Measurements from ENCODE around the gene ALK. TPM values are rescaled to one million over a fixed set of nuclear protein-coding genes. Genes with fewer than 3 reads are reported as not detected.

The ALK gene
- total RNA-seq, 2 donors from 2014 or later, result 0.16 to 0.26 TPM

GRCh38 chr2:29872870-29873269 lies 48.5 kb downstream of the ALK start:
- no peak for TF ChIP-seq CTCF (IDR thresholded peaks at IDR 0.05)
- no peaks in the 10 kb centered on the region for H3K36me3 ChIP-seq

DNA sequence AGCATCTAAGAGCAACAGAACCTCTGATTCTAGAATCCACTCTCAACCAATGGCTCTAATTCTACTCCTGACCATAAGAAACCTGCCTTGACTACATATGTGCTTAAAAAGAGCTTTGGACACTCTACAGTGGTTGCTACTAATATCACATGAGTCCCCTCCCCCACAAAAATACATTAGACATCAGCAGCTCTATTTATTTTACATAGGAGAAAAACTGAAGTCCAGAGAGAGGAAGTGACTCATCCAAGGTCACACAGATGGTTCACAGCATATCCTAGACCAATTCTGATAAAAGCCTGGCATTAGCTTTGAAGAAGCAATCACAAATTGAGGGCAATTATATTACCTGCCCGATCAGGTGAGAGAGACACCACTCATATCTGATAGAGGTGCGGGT lies 49.8 kb downstream of the ALK start:
- Histone ChIP-seq H3K4me3 (no peak overlapping the region), H3K27ac (no peak overlapping the region), H3K4me1 (no peaks in the 10 kb centered on the region), H3K27me3 (no peaks in the 10 kb centered on the region), H3K36me3 (no peaks in the 10 kb centered on the region), H3K9me3 (no peaks in the 10 kb centered on the region)
- no peak for TF ChIP-seq CTCF (IDR thresholded peaks at IDR 0.05)
- no peak for DNase-seq (ENCODE audit: low spot score)

More at GRCh38 chr2:29872870-29873269, 48.5 kb downstream of the ALK start:
- Histone ChIP-seq H3K4me3 (no peak overlapping the region), H3K9me3 (no peaks in the 10 kb centered on the region), H3K27ac (no peak overlapping the region), H3K4me1 (no peaks in the 10 kb centered on the region), H3K27me3 (no peaks in the 10 kb centered on the region)
- DNase-seq (ENCODE audit: low spot score), result no peak

- Histone ChIP-seq H3K36me3 (no peaks in the 10 kb centered on the region), H3K4me1 (no peaks in the 10 kb centered on the region), H3K4me3 (no peak overlapping the region), H3K27me3 (no peaks in the 10 kb centered on the region), H3K27ac (no peak overlapping the region), H3K9me3 (no peaks in the 10 kb centered on the region)
- no peak for TF ChIP-seq CTCF (IDR thresholded peaks at IDR 0.05)
- no peak for DNase-seq (ENCODE audit: low spot score)
Observed at GRCh38 chr2:29865512-29865911, 55.9 kb downstream of the ALK start.

- Histone ChIP-seq H3K4me1 (no peaks in the 10 kb centered on the region), H3K4me3 (no peak overlapping the region), H3K27me3 (no peaks in the 10 kb centered on the region), H3K36me3 (no peaks in the 10 kb centered on the region), H3K27ac (no peak overlapping the region), H3K9me3 (no peaks in the 10 kb centered on the region)
- TF ChIP-seq CTCF (IDR thresholded peaks at IDR 0.05), result no peak
- DNase-seq (ENCODE audit: low spot score), result no peak
Observed at GRCh38 chr2:29864988-29865387, 56.4 kb downstream of the ALK start.

DNA sequence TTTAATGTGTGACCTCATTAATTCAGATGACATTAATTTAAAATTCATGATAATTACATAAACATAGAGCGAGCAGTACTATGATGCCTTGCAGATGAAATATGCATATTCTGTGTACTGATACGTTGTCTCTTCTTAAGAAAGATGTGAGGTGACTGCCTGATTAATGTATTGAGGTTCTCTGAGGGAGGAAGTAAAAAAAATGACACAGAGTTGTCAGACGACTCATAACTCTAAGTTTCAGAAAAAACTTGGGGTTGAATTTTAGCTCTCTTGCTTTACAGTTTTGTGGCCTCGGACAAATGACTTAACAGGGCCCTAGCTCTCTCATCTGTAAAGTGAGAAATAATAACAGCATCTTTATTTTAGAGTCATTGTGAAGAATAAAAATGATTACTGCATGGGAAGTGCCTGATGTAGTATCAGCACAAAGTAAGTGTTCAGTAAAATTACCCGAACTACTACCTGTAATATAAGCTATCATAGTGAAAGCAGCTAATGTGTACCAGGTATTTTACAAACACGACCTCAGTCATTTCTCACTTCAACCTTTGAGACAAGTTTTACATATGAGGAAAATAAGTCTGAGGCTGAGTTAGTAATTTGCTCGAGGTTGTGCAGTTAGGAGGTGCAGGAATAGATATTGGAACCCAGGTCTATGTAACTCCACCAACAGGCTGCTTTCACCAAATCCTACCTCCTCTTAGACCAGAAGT lies 65.3 kb downstream of the ALK start:
- no peak overlapping the region for H3K4me3 ChIP-seq
- no peaks in the 10 kb centered on the region for H3K27me3 ChIP-seq
- no peak overlapping the region for H3K27ac ChIP-seq
- TF ChIP-seq CTCF (IDR thresholded peaks at IDR 0.05), result no peak
- DNase-seq (ENCODE audit: low spot score), result no peak
- no peaks in the 10 kb centered on the region for H3K36me3 ChIP-seq
- peaks cover 4 to 8% of the 10 kb centered on the region in 2 donors for H3K9me3 ChIP-seq
- no peaks in the 10 kb centered on the region for H3K4me1 ChIP-seq

DNA sequence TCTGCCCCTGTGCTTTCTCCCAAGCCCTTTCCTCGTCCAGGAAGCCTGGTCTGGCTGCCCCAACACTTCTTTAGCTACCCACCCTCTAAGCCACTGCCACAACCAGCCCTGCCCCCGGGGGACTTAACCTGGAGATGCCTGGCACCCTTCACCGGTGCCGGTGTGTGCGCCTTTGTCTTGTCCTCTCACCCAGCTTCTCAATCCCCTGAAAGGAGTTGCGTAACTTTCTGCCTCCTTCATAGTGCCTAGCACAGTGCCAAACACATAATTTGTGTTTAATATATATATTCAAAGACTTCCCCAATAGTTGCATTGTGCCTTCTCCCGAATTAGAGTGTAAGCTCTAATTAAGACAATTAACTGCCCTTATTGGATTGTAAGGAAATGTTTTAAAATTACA lies 70.6 kb downstream of the ALK start:
- peaks cover 4 to 8% of the 10 kb centered on the region in 2 donors for H3K9me3 ChIP-seq
- H3K4me1 ChIP-seq, result no peaks in the 10 kb centered on the region
- DNase-seq (ENCODE audit: low spot score), result no peak
- no peaks in the 10 kb centered on the region for H3K36me3 ChIP-seq
- TF ChIP-seq CTCF (IDR thresholded peaks at IDR 0.05), result no peak
- H3K27ac ChIP-seq, result no peak overlapping the region
- no peaks in the 10 kb centered on the region for H3K27me3 ChIP-seq
- H3K4me3 ChIP-seq, result no peak overlapping the region

Measured in right atrium auricular region (tissue), 2 donors.